ENCODE measurements around the gene ARHGEF5.

GRCh38 chr7:144410441-144410840 is 55.2 kb downstream of the ARHGEF5 start:
- TF ChIP-seq POLR2A (IDR thresholded peaks at IDR 0.05; ENCODE audit: low read length) (no peak), TP53 (CRISPR knock-in tag; IDR thresholded peaks at IDR 0.05) (no peak), RFX5 (IDR thresholded peaks at IDR 0.05) (no peak), RAD21 (conservative IDR thresholded peaks at IDR 0.05 in 1 of 2, IDR thresholded peaks at IDR 0.05 in 1 of 2) (no peak), SREBF2 (IDR thresholded peaks at IDR 0.05) (no peak), RCOR1 (IDR thresholded peaks at IDR 0.05; ENCODE audit: low read depth, low read length) (no peak)
- TF ChIP-seq, protein P1, sequence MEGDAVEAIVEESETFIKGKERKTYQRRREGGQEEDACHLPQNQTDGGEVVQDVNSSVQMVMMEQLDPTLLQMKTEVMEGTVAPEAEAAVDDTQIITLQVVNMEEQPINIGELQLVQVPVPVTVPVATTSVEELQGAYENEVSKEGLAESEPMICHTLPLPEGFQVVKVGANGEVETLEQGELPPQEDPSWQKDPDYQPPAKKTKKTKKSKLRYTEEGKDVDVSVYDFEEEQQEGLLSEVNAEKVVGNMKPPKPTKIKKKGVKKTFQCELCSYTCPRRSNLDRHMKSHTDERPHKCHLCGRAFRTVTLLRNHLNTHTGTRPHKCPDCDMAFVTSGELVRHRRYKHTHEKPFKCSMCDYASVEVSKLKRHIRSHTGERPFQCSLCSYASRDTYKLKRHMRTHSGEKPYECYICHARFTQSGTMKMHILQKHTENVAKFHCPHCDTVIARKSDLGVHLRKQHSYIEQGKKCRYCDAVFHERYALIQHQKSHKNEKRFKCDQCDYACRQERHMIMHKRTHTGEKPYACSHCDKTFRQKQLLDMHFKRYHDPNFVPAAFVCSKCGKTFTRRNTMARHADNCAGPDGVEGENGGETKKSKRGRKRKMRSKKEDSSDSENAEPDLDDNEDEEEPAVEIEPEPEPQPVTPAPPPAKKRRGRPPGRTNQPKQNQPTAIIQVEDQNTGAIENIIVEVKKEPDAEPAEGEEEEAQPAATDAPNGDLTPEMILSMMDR (IDR thresholded peaks at IDR 0.05): no peak
- TF ChIP-seq, protein P2, sequence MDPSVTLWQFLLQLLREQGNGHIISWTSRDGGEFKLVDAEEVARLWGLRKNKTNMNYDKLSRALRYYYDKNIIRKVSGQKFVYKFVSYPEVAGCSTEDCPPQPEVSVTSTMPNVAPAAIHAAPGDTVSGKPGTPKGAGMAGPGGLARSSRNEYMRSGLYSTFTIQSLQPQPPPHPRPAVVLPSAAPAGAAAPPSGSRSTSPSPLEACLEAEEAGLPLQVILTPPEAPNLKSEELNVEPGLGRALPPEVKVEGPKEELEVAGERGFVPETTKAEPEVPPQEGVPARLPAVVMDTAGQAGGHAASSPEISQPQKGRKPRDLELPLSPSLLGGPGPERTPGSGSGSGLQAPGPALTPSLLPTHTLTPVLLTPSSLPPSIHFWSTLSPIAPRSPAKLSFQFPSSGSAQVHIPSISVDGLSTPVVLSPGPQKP (IDR thresholded peaks at IDR 0.05; ENCODE audit: low read depth, low read length): no peak
